ENCODE data around the gene HLA-DQB2. TPM values are rescaled to one million over a fixed set of nuclear protein-coding genes. Genes with fewer than 3 reads are reported as not detected.
"Not testable (repeated sequence)": the region's sequence is repeated elsewhere in the genome, so short reads cannot be mapped to it uniquely, and the experiment has no call there.

The HLA-DQB2 gene
- not detected for total RNA-seq

GRCh38 chr6:32763421-32763820, at the start of gene HLA-DQB2:
Gene HLA-DQB2, minus strand, starts transcription at chr6:32763532. Its CDS starts 62 bp downstream, at chr6:32763470.
- POLR2A ChIA-PET: no interaction called here
- Mint-ChIP-seq H3K27me3 (peaks cover 52% of the 10 kb centered on the region), H3K4me1 (ENCODE audit: low read depth) (no peaks in the 10 kb centered on the region), H3K36me3 (no peaks in the 10 kb centered on the region), H3K27ac (no peak within 1 kb of the TSS), H3K9me3 (no peaks in the 10 kb centered on the region), H3K4me3 (no peak within 1 kb of the TSS)
- intact Hi-C loops (cut with micrococcal nuclease): no loop called here
- CTCF ChIA-PET: interaction anchor here (0.6 kb wide), 1 partner anchor 11 kb away, joined by 3 read pairs; no protein-coding TSS in a partner anchor
- no peak for DNase-seq

DNA sequence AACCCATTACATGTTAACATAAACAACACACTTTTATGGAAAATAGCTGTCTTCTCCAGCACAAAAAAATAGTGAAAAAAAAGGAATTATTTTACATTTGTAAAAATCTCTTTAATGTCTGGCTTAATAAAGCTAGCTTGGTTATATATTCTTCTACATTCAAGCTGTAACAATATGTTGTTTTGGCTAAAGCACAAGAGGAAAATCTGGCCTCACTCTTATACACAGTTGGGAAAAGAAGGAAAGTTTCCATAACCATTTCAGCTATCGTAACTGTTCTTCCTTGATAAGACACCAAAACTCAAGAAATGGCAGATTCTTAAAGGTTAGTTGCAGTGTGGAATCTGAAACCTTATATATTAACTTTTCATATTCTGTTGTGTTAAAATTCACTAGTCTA, 45.8 kb upstream of the HLA-DQB2 start:
- POLR2A ChIA-PET: no interaction called here
- H3K4me1 Mint-ChIP-seq (ENCODE audit: low read depth): no peaks in the 10 kb centered on the region
- intact Hi-C loops (cut with micrococcal nuclease): no loop called here
- no peak for DNase-seq
- no peak overlapping the region for H3K4me3 Mint-ChIP-seq
- no peaks in the 10 kb centered on the region for H3K36me3 Mint-ChIP-seq
- no peak overlapping the region for H3K27ac Mint-ChIP-seq
- CTCF ChIA-PET: interaction anchor here (0.6 to 2.4 kb wide), 5 partner anchors 23 to 109 kb away, joined by 3 to 8 read pairs (median 5); partner anchors contain the start of gene TAP2
- H3K9me3 Mint-ChIP-seq: no peaks in the 10 kb centered on the region
- H3K27me3 Mint-ChIP-seq: peaks cover 27% of the 10 kb centered on the region

- Mint-ChIP-seq H3K27me3 (peaks cover 42% of the 10 kb centered on the region), H3K27ac (no peak overlapping the region), H3K9me3 (no peaks in the 10 kb centered on the region), H3K4me3 (no peak overlapping the region), H3K4me1 (ENCODE audit: low read depth) (no peaks in the 10 kb centered on the region), H3K36me3 (no peaks in the 10 kb centered on the region)
- intact Hi-C loops (cut with micrococcal nuclease): no loop called here
- DNase-seq: no peak
- CTCF ChIA-PET: interaction anchor here (0.6 to 0.9 kb wide), 2 partner anchors 61 to 127 kb away, joined by 3 to 5 read pairs; no protein-coding TSS in a partner anchor
- POLR2A ChIA-PET: no interaction called here
These were observed 43.8 kb upstream of the HLA-DQB2 start for GRCh38 chr6:32807020-32807580.

GRCh38 chr6:32805404-32805803, 42.1 kb upstream of the HLA-DQB2 start:
- peaks cover 47% of the 10 kb centered on the region for H3K27me3 Mint-ChIP-seq
- POLR2A ChIA-PET; CTCF ChIA-PET; intact Hi-C loops (cut with micrococcal nuclease); H3K4me1 Mint-ChIP-seq (ENCODE audit: low read depth); H3K27ac Mint-ChIP-seq; H3K4me3 Mint-ChIP-seq; H3K36me3 Mint-ChIP-seq; H3K9me3 Mint-ChIP-seq; DNase-seq: not testable (repeated sequence)

DNA sequence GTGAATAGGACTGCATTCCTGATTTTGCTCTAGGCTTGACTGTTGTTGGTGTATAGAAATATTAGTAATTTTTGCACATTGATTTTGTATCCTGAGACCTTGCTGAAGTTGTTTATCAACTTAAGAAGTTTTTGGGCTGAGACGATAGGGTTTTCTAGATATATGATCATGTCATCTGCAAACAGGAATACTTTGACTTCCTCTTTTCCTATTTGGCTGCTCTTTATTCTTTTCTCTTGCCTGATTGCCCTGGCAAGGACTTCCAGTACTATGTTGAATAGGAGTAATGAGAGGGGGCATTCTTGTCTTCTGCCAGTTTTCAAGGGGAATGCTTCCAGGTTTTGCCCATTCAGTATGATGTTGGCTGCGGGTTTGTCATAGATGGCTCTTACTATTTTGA, 40.1 kb upstream of the HLA-DQB2 start:
- H3K27me3 Mint-ChIP-seq: peaks cover 53% of the 10 kb centered on the region
- no peak overlapping the region for H3K4me3 Mint-ChIP-seq

DNA sequence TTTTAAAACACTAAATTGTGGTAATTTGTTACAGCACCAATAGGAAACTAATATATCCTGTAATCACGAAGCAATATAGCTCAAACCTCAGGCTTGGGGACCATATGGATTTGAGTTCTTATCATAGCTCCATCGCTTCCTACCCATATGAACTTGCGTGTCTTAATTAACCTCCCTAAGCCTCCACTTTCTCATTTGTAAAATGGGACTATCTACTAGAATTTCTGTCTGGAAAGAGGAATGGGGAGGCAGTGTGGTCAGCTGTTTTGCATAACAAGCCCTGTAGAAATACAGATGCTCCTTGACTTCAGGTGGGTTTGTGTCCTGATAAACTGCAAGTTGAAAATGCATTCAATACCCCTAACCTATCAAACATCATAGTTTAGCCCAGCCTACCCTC, 36.4 kb upstream of the HLA-DQB2 start:
- Mint-ChIP-seq H3K4me3 (no peak overlapping the region), H3K9me3 (no peaks in the 10 kb centered on the region), H3K27me3 (peaks cover 54% of the 10 kb centered on the region), H3K36me3 (no peaks in the 10 kb centered on the region), H3K27ac (no peak overlapping the region), H3K4me1 (ENCODE audit: low read depth) (peaks cover 10% of the 10 kb centered on the region)
- intact Hi-C loops (cut with micrococcal nuclease): loop anchor here (10.0 kb wide), 1 partner anchor 555 kb away; no protein-coding TSS in a partner anchor
- CTCF ChIA-PET: interaction anchor here (1.0 to 5.3 kb wide), 8 partner anchors 14 to 752 kb away, joined by 3 to 37 read pairs (median 4); no protein-coding TSS in a partner anchor
- POLR2A ChIA-PET: no interaction called here
- no peak for DNase-seq

More for the DNA sequence above, 40.1 kb upstream of the HLA-DQB2 start:
- DNase-seq: no peak
- H3K36me3 Mint-ChIP-seq: no peaks in the 10 kb centered on the region
- intact Hi-C loops (cut with micrococcal nuclease): no loop called here
- POLR2A ChIA-PET: no interaction called here
- no peak overlapping the region for H3K27ac Mint-ChIP-seq
- no peaks in the 10 kb centered on the region for H3K4me1 Mint-ChIP-seq (ENCODE audit: low read depth)
- H3K9me3 Mint-ChIP-seq: no peaks in the 10 kb centered on the region
- CTCF ChIA-PET: interaction anchor here (1.3 to 1.7 kb wide), 2 partner anchors 388 to 390 kb away, joined by 4 read pairs; no protein-coding TSS in a partner anchor

DNA sequence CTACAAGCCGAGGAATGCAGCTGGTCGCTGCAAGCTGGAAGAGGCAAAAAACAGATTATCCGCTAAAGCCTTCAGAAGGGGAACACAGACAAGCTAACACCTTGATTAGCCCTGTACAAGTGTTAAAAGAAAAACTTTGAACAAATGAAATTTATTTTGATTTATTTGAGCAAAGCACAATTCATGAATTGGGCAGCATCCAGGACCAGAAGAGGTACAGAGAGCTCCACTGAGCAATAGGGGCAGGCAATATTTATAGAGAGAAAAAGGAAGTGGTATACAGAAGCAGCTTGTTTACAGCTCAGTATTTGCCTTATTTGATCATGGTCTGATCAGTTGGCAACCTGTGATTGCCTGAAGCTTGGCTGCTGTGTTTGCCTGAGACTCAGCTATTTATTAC, 35.8 kb upstream of the HLA-DQB2 start:
- intact Hi-C loops (cut with micrococcal nuclease): loop anchor here (10.0 kb wide), 1 partner anchor 554 kb away; no protein-coding TSS in a partner anchor
- Mint-ChIP-seq H3K36me3 (no peaks in the 10 kb centered on the region), H3K27ac (no peak overlapping the region), H3K4me3 (no peak overlapping the region), H3K9me3 (no peaks in the 10 kb centered on the region), H3K27me3 (peaks cover 54% of the 10 kb centered on the region), H3K4me1 (ENCODE audit: low read depth) (peaks cover 15% of the 10 kb centered on the region)
- DNase-seq: no peak
- ChIA-PET CTCF (interaction anchor here (1.0 to 5.3 kb wide), 8 partner anchors 13 to 751 kb away, joined by 3 to 37 read pairs (median 4); no protein-coding TSS in a partner anchor), POLR2A (no interaction called here)

GRCh38 chr6:32796848-32797776, 33.8 kb upstream of the HLA-DQB2 start:
- Mint-ChIP-seq H3K4me3 (peak overlapping the region; percentile 38), H3K9me3 (no peaks in the 10 kb centered on the region), H3K4me1 (ENCODE audit: low read depth) (peaks cover 16% of the 10 kb centered on the region), H3K36me3 (no peaks in the 10 kb centered on the region), H3K27me3 (peaks cover 54% of the 10 kb centered on the region), H3K27ac (no peak overlapping the region)
- peak; percentile 84 for DNase-seq
- CTCF ChIA-PET: interaction anchor here (0.8 to 5.3 kb wide), 7 partner anchors 10 to 383 kb away, joined by 3 to 37 read pairs (median 5); no protein-coding TSS in a partner anchor
- intact Hi-C loops (cut with micrococcal nuclease): loop anchor here (1.0 to 10.0 kb wide), 2 partner anchors 384 to 552 kb away; no protein-coding TSS in a partner anchor
- POLR2A ChIA-PET: no interaction called here

DNA sequence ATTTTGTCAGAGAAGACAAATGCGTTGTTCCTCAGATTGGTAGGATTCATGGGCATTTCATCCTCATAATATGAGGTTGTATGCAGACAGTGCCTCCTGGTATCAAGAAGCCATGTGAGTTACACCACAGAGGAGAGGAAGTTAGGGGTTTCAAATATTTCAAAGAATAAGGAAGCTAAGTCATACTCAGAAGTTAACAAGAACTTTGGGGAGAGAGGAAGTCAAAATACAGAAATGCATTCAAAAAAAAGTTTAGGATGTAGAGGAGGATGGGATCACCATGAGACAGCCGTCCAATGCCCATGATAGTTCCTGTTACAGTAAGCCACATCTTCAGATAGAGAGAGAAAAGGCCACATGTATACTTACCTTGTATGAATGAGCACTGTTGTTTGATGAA, 31.2 kb upstream of the HLA-DQB2 start:
- H3K9me3 Mint-ChIP-seq: no peaks in the 10 kb centered on the region
- POLR2A ChIA-PET: no interaction called here
- no peak overlapping the region for H3K27ac Mint-ChIP-seq
- CTCF ChIA-PET: interaction anchor here (0.6 to 3.1 kb wide), 6 partner anchors 9 to 676 kb away, joined by 3 to 21 read pairs (median 10); no protein-coding TSS in a partner anchor
- H3K36me3 Mint-ChIP-seq: no peaks in the 10 kb centered on the region
- no peak for DNase-seq
- peaks cover 16% of the 10 kb centered on the region for H3K4me1 Mint-ChIP-seq (ENCODE audit: low read depth)
- H3K27me3 Mint-ChIP-seq: peaks cover 52% of the 10 kb centered on the region
- H3K4me3 Mint-ChIP-seq: no peak overlapping the region
- intact Hi-C loops (cut with micrococcal nuclease): loop anchor here (10.0 kb wide), 1 partner anchor 550 kb away; no protein-coding TSS in a partner anchor

DNA sequence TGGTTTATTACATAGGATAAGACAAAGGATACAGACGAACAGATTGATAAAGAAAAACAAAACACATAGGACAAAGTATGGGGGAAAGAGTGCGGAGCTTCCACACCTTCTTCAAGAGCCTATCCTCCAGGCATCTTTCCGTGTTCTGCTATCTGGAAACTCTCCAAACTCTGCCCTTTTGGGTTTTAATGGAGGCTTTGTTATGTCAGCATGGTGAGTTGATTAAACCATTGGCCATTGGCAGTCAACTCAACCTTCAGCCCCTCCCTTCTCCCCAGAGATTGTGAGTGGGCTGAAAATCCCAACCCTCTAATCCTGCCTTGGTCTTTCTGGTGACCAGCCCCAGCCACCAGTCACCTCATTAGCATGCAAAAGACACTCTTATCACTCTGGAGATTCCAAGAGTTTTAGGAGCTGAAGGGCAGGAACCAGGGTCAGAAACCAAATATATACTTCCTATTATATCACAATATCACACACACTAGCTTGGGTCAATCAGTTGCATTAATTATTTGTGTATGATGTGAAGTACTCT, 29.6 kb upstream of the HLA-DQB2 start:
- ChIA-PET POLR2A (no interaction called here), CTCF (interaction anchor here (1.2 to 3.1 kb wide), 6 partner anchors 7 to 380 kb away, joined by 4 to 21 read pairs (median 8); no protein-coding TSS in a partner anchor)
- Mint-ChIP-seq H3K27me3 (peaks cover 55% of the 10 kb centered on the region), H3K9me3 (no peaks in the 10 kb centered on the region), H3K4me3 (no peak overlapping the region), H3K27ac (no peak overlapping the region), H3K4me1 (ENCODE audit: low read depth) (peaks cover 16% of the 10 kb centered on the region), H3K36me3 (no peaks in the 10 kb centered on the region)
- no peak for DNase-seq
- intact Hi-C loops (cut with micrococcal nuclease): loop anchor here (10.0 kb wide), 1 partner anchor 548 kb away; no protein-coding TSS in a partner anchor

- no peaks in the 10 kb centered on the region for H3K36me3 Mint-ChIP-seq
- no peaks in the 10 kb centered on the region for H3K9me3 Mint-ChIP-seq
- CTCF ChIA-PET: no interaction called here
- no peak overlapping the region for H3K4me3 Mint-ChIP-seq
- peaks cover 8% of the 10 kb centered on the region for H3K4me1 Mint-ChIP-seq (ENCODE audit: low read depth)
- POLR2A ChIA-PET: no interaction called here
- peaks cover 57% of the 10 kb centered on the region for H3K27me3 Mint-ChIP-seq
- no peak for DNase-seq
- intact Hi-C loops (cut with micrococcal nuclease): loop anchor here (10.0 kb wide), 1 partner anchor 546 kb away; no protein-coding TSS in a partner anchor
- H3K27ac Mint-ChIP-seq: no peak overlapping the region
These were observed 27.0 kb upstream of the HLA-DQB2 start for GRCh38 chr6:32790306-32790705.

All from activated CD4-positive, alpha-beta memory T cell treated with anti-CD3 and anti-CD28 coated beads for 36 hours (primary cell).